B cell (primary cell): ENCODE results near the gene KCNT1. TPM values are rescaled to one million over a fixed set of nuclear protein-coding genes. Genes with fewer than 3 reads are reported as not detected.

Experiments
- ATAC-seq: fragments of 200-7000 bp; cut with Tn5 transposase; one replicate; pipeline ENCODE4 v1.10.0; 2021; ENCODE audit warnings: low read depth, mild to moderate bottlenecking, moderate number of reproducible peaks, moderate library complexity
- CTCF ChIA-PET: fragments of 350-600 bp; sonication (Branson Sonifier 250); formaldehyde crosslinking; loops from one replicate; lab custom pipeline; 2021; ENCODE audit warnings: antibody characterized with exemption, inconsistent platforms; lab: Charles Lee
- POLR2A ChIA-PET: fragments of 350-600 bp; sonication (Branson Sonifier 250); formaldehyde crosslinking; loops from one replicate; lab custom pipeline; 2021; ENCODE audit warnings: antibody characterized with exemption; lab: Charles Lee
- DNase-seq: peaks from one replicate; pipeline ENCODE4 v3.0.0; 2013
- H2AFZ ChIP-seq: 2 replicates; pipeline ENCODE4 v1.6.1; 2012; ENCODE audit warnings: mild to moderate bottlenecking, low read depth, low read length; ENCODE audit not compliant: insufficient read depth, poor library complexity, severe bottlenecking
- H3K27ac ChIP-seq, 2 donors: 1 replicate in 1 of 2; 2 replicates in 1 of 2; pipeline ENCODE4 v1.5.1; 2012 to 2013; ENCODE audit warnings: low read length in 2 of 2, mild to moderate bottlenecking in 2 of 2, moderate library complexity in 1 of 2
- H3K27me3 ChIP-seq, 4 experiments: fragments of 200-600 bp in 1 of 4; sonication (generic) in 1 of 4; replicated peaks in 1 of 4; 1 replicate in 2 of 4; 2 replicates in 2 of 4; pipeline versions ENCODE4 v1.6.1 to v1.7.0; 2013 to 2016; ENCODE audit warnings: low read length in 3 of 4, mild to moderate bottlenecking in 2 of 4, mixed read lengths in 1 of 4, moderate library complexity in 1 of 4; ENCODE audit not compliant: insufficient read depth in 4 of 4, control insufficient read depth in 3 of 4; ENCODE audit errors: control extremely low read depth in 1 of 4
- H3K36me3 ChIP-seq, 2 experiments: replicated peaks in 1 of 2; 1 replicate in 1 of 2; 2 replicates in 1 of 2; pipeline versions ENCODE4 v1.6.1 to v1.7.1; 2013; ENCODE audit warnings: low read length in 1 of 2; ENCODE audit not compliant: insufficient read depth in 2 of 2, control insufficient read depth in 1 of 2; ENCODE audit errors: control extremely low read depth in 1 of 2, extremely low read depth in 1 of 2
- H3K4me1 ChIP-seq, 2 donors: fragments of 200-600 bp in 1 of 2; sonication (generic) in 1 of 2; 1 replicate in 1 of 2; 2 replicates in 1 of 2; pipeline versions ENCODE4 v1.5.1 to v1.6.1; 2013 to 2017; ENCODE audit warnings: low read length in 2 of 2; ENCODE audit not compliant: control insufficient read depth in 2 of 2, insufficient read depth in 2 of 2
- H3K4me2 ChIP-seq: replicated peaks from 2 replicates; pipeline ENCODE3; 2012; ENCODE audit warnings: mild to moderate bottlenecking, low read depth, low read length; ENCODE audit not compliant: poor library complexity, severe bottlenecking
- H3K4me3 ChIP-seq, 5 experiments: fragments of 200-600 bp in 1 of 5; sonication (generic) in 1 of 5; 1 replicate in 3 of 5; 2 replicates in 2 of 5; pipeline versions ENCODE4 v1.5.1 to v1.7.0; 2011 to 2016; ENCODE audit warnings: low read length in 4 of 5, mild to moderate bottlenecking in 4 of 5, low read depth in 2 of 5, control low read depth in 1 of 5, moderate library complexity in 1 of 5; ENCODE audit not compliant: insufficient read depth in 1 of 5; ENCODE audit errors: control extremely low read depth in 1 of 5, extremely low read depth in 1 of 5
- H3K79me2 ChIP-seq: fragments of 200-600 bp; sonication (generic); one replicate; pipeline ENCODE4 v1.6.0; 2016; ENCODE audit warnings: low read length; ENCODE audit not compliant: control insufficient read depth, insufficient read depth
- H3K9ac ChIP-seq: fragments of 200-600 bp; sonication (generic); 2 replicates; pipeline ENCODE4 v1.6.1; 2017; ENCODE audit warnings: mild to moderate bottlenecking, low read length, moderate library complexity
- H3K9me3 ChIP-seq, 3 donors: one replicate each; pipeline versions ENCODE4 v1.6.1 to v1.7.1; 2013; ENCODE audit warnings: low read length in 2 of 3; ENCODE audit not compliant: control insufficient read depth in 2 of 3, insufficient read depth in 1 of 3; ENCODE audit errors: control extremely low read depth in 1 of 3
- H4K20me1 ChIP-seq: 2 replicates; pipeline ENCODE4 v1.6.0; 2012; ENCODE audit warnings: mild to moderate bottlenecking, low read length; ENCODE audit not compliant: insufficient read depth, control insufficient read depth, poor library complexity, severe bottlenecking
- H3K27ac Mint-ChIP-seq: one replicate; pipeline ENCODE4 v1.8.0; 2021; ENCODE audit warnings: mixed read lengths
- H3K27me3 Mint-ChIP-seq: one replicate; pipeline ENCODE4 v1.8.0; 2021; ENCODE audit warnings: mixed read lengths
- H3K4me1 Mint-ChIP-seq: one replicate; pipeline ENCODE4 v1.8.0; 2021; ENCODE audit warnings: mixed read lengths
- H3K4me3 Mint-ChIP-seq: one replicate; pipeline ENCODE4 v1.8.0; 2021; ENCODE audit warnings: mixed read lengths
- H3K9me3 Mint-ChIP-seq: one replicate; pipeline ENCODE4 v1.8.0; 2022; ENCODE audit warnings: mixed read lengths; ENCODE audit not compliant: insufficient read depth
- CTCF ChIP-seq: fragments of 200-600 bp; IDR thresholded peaks from one replicate; pipeline ENCODE4 v1.8.0; 2022; ENCODE audit warnings: antibody characterized with exemption, mild to moderate bottlenecking
- EZH2 ChIP-seq: IDR thresholded peaks from 2 replicates; pipeline ENCODE4 v1.6.1; 2012; ENCODE audit warnings: borderline replicate concordance, low read depth, mild to moderate bottlenecking, moderate library complexity, low read length; ENCODE audit not compliant: insufficient read depth, poor library complexity, severe bottlenecking
- WGBS: methylation state at CpG from one replicate; pipeline ENCODE4 v1.1.5; 2013; ENCODE audit warnings: missing lambda C conversion rate; ENCODE audit not compliant: insufficient coverage; 5-methylcytosine and 5-hydroxymethylcytosine counted together
- intact Hi-C: fragments of 100-400 bp; cut with micrococcal nuclease; formaldehyde crosslinking; loops from one replicate; pipeline ENCODE4 v1.10.0; 2022
- polyA plus RNA-seq: library from polyadenylated mRNA; depleted of rRNA; stranded (reverse); fragments of >200 nt; gene quantifications from 2 replicates; pipeline ENCODE4 v1.2.3, GENCODE V29; 2012
- total RNA-seq, 2 donors: library from RNA; stranded (reverse); fragments of 120-200 nt in 1 of 2; gene quantifications; 1 replicate in 1 of 2; 2 replicates in 1 of 2; pipeline versions ENCODE4 v1.2.3 to v1.2.4, GENCODE V29; 2013 to 2022

The KCNT1 gene
- total and polyA plus RNA-seq, 2 donors (not counting 1 experiment from before 2014, with no cell fraction given): not detected

GRCh38 chr9:135790850-135791249 lies 88.9 kb downstream of the KCNT1 start:
- no peaks in the 10 kb centered on the region for H3K79me2 ChIP-seq
- no peaks in the 10 kb centered on the region for H3K9me3 ChIP-seq
- H3K4me2 ChIP-seq: no peak overlapping the region
- 92% methylated on average over 11 of the region's 11 CpGs for WGBS
- no peak overlapping the region for H2AFZ ChIP-seq
- no peak overlapping the region for H3K27ac ChIP-seq
- Mint-ChIP-seq H3K27ac (no peak overlapping the region), H3K27me3 (no peaks in the 10 kb centered on the region), H3K4me1 (no peaks in the 10 kb centered on the region), H3K4me3 (no peak overlapping the region), H3K9me3 (no peaks in the 10 kb centered on the region)
- ChIA-PET POLR2A (no interaction called here), CTCF (no interaction called here)
- ATAC-seq (no peak), DNase-seq (no peak)
- no peaks in the 10 kb centered on the region for H3K27me3 ChIP-seq
- H4K20me1 ChIP-seq: no peaks in the 10 kb centered on the region
- TF ChIP-seq EZH2 (no peak), CTCF (no peak)
- H3K9ac ChIP-seq: no peak overlapping the region
- no peaks in the 10 kb centered on the region for H3K36me3 ChIP-seq
- H3K4me1 ChIP-seq: no peaks in the 10 kb centered on the region
- no peak overlapping the region for H3K4me3 ChIP-seq
- intact Hi-C loops: no loop called here

DNA sequence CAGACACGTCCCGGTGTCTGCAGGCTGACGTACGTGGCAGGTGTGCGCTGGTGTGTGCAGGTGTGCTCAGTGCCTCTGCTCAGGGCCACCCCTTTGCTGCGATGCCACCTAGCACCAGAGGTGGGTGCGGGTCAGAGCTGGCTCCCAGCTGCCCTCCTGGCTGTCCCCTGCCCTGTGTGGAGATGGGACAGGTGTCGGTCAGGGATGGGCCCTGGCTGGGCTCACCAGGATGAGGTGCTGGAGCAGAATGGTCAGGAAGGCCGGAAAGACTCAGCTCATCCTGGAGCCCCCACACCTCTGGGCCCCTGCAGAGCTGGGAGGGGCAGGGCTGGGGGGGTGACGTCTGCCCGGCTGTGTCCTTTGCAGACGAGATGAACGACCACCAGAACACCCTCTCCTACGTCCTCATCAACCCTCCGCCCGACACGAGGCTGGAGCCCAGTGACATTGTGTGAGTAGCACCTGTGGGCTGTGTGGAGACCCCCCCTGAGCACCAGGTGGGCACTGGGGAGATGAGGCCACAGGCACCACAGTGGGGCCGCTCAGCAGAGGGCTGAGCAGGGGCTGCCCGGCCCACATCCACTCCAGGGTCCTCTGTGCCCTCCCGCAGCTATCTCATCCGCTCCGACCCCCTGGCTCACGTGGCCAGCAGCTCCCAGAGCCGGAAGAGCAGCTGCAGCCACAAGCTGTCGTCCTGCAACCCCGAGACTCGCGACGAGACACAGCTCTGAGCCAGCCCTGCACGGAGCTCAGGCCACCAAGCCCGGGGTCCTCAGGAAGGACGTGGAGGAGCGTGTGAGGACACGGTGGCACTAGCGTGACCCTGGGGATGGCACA lies 89.7 kb downstream of the KCNT1 start:
- Histone ChIP-seq H3K27ac (no peak overlapping the region), H4K20me1 (no peaks in the 10 kb centered on the region), H3K4me1 (no peaks in the 10 kb centered on the region), H3K4me2 (no peak overlapping the region), H3K4me3 (no peak overlapping the region), H3K9me3 (no peaks in the 10 kb centered on the region), H3K36me3 (no peaks in the 10 kb centered on the region), H2AFZ (no peak overlapping the region), H3K27me3 (no peaks in the 10 kb centered on the region), H3K79me2 (no peaks in the 10 kb centered on the region), H3K9ac (no peak overlapping the region)
- DNase-seq: no peak
- no peaks in the 10 kb centered on the region for H3K4me1 Mint-ChIP-seq
- ChIA-PET CTCF (no interaction called here), POLR2A (no interaction called here)
- intact Hi-C loops: no loop called here
- no peak overlapping the region for H3K27ac Mint-ChIP-seq
- no peak overlapping the region for H3K4me3 Mint-ChIP-seq
- no peak for ATAC-seq
- no peaks in the 10 kb centered on the region for H3K27me3 Mint-ChIP-seq
- H3K9me3 Mint-ChIP-seq: no peaks in the 10 kb centered on the region
- WGBS: 80% methylated on average over 28 of the region's 35 CpGs
- TF ChIP-seq EZH2 (no peak), CTCF (no peak)
